WTC11 (cell line): ENCODE measurements around the gene USP47. TPM values are rescaled to one million over a fixed set of nuclear protein-coding genes. Genes with fewer than 3 reads are reported as not detected.

Experiments
- ATAC-seq: fragments of 200-7000 bp; cut with Tn5 transposase; 2 replicates; pipeline ENCODE4 v1.10.0; 2021; ENCODE audit warnings: mild to moderate bottlenecking, moderate library complexity
- CTCF ChIA-PET: fragments of 300-600 bp; sonication (Branson Sonifier 250); formaldehyde crosslinking; loops from one replicate; lab custom pipeline; 2021; ENCODE audit warnings: antibody characterized with exemption; lab: Charles Lee
- POLR2A ChIA-PET: fragments of 350-600 bp; sonication (Branson Sonifier 250); formaldehyde crosslinking; loops from one replicate; lab custom pipeline; 2021; ENCODE audit warnings: antibody characterized with exemption; lab: Charles Lee
- DNase-seq: peaks from one replicate; pipeline ENCODE4 v3.0.0; 2021; ENCODE audit warnings: low spot score
- H3K27ac Mint-ChIP-seq: 2 replicates; pipeline ENCODE4 v1.8.0; 2021; ENCODE audit warnings: mixed read lengths
- H3K27me3 Mint-ChIP-seq: 2 replicates; pipeline ENCODE4 v1.8.0; 2021; ENCODE audit warnings: low read depth, mild to moderate bottlenecking, moderate library complexity, mixed read lengths
- H3K36me3 Mint-ChIP-seq: 2 replicates; pipeline ENCODE4 v1.8.0; 2021; ENCODE audit warnings: mixed read lengths
- H3K4me1 Mint-ChIP-seq: 2 replicates; pipeline ENCODE4 v1.8.0; 2022; ENCODE audit warnings: mixed read lengths
- H3K4me3 Mint-ChIP-seq: 2 replicates; pipeline ENCODE4 v1.8.0; 2021; ENCODE audit warnings: mild to moderate bottlenecking, moderate library complexity, mixed read lengths
- H3K9me3 Mint-ChIP-seq: 2 replicates; pipeline ENCODE4 v1.8.0; 2021; ENCODE audit warnings: mixed read lengths
- CDX4 ChIP-seq: fragments of 250-450 bp; sonication (Bioruptor Pico); IDR thresholded peaks from 2 replicates; pipeline ENCODE4 v1.9.0; 2021; ENCODE audit warnings: moderate library complexity, mild to moderate bottlenecking, inconsistent platforms, borderline replicate concordance
- CREB1 ChIP-seq: sonication (generic); formaldehyde crosslinking; IDR thresholded peaks from 2 replicates; pipeline ENCODE4 v1.8.0; 2023; ENCODE audit warnings: mild to moderate bottlenecking, missing genetic modification reagents
- CREM ChIP-seq: sonication (generic); formaldehyde crosslinking; IDR thresholded peaks from 2 replicates; pipeline ENCODE4 v1.8.1; 2022; ENCODE audit warnings: mild to moderate bottlenecking, missing genetic modification reagents, moderate library complexity
- GTF2I ChIP-seq: fragments of 250-450 bp; sonication (Bioruptor Pico); conservative IDR thresholded peaks from 2 replicates; pipeline ENCODE4 v1.4.0; 2021; ENCODE audit warnings: mild to moderate bottlenecking
- JAZF1 ChIP-seq: fragments of 250-450 bp; sonication (Bioruptor Pico); IDR thresholded peaks from 2 replicates; pipeline ENCODE4 v1.9.0; 2021; ENCODE audit warnings: moderate library complexity, mild to moderate bottlenecking, inconsistent platforms
- MYBL2 ChIP-seq: sonication (generic); formaldehyde crosslinking; IDR thresholded peaks from 2 replicates; pipeline ENCODE4 v1.8.1; 2023; ENCODE audit warnings: mild to moderate bottlenecking, moderate library complexity, missing genetic modification reagents
- NFE2L1 ChIP-seq: sonication (generic); formaldehyde crosslinking; IDR thresholded peaks from 2 replicates; pipeline ENCODE4 v1.8.1; 2023; ENCODE audit warnings: missing genetic modification reagents
- NR3C1 ChIP-seq: sonication (generic); formaldehyde crosslinking; conservative IDR thresholded peaks from 2 replicates; pipeline ENCODE4 v1.8.1; 2023; ENCODE audit warnings: low read depth, mild to moderate bottlenecking, missing genetic modification reagents
- RELA ChIP-seq: sonication (generic); formaldehyde crosslinking; IDR thresholded peaks from 2 replicates; pipeline ENCODE4 v1.8.1; 2022; ENCODE audit warnings: missing genetic modification reagents, mild to moderate bottlenecking, borderline replicate concordance
- STAT6 ChIP-seq: sonication (generic); formaldehyde crosslinking; conservative IDR thresholded peaks from 2 replicates; pipeline ENCODE4 v1.8.1; 2023; ENCODE audit warnings: mild to moderate bottlenecking, low read depth, missing genetic modification reagents, moderate library complexity
- TP53 ChIP-seq: sonication (generic); formaldehyde crosslinking; IDR thresholded peaks from 2 replicates; pipeline ENCODE4 v1.8.1; 2023; ENCODE audit warnings: mild to moderate bottlenecking, missing genetic modification reagents
- USF2 ChIP-seq: sonication (generic); formaldehyde crosslinking; IDR thresholded peaks from 2 replicates; pipeline ENCODE4 v1.8.1; 2023; ENCODE audit warnings: mild to moderate bottlenecking, missing genetic modification reagents, moderate library complexity
- ZNF416 ChIP-seq: fragments of 250-450 bp; sonication (Bioruptor Pico); IDR thresholded peaks from 2 replicates; pipeline ENCODE4 v1.9.0; 2021; ENCODE audit warnings: mild to moderate bottlenecking, inconsistent platforms
- ZNF512 ChIP-seq: sonication (generic); formaldehyde crosslinking; IDR thresholded peaks from 2 replicates; pipeline ENCODE4 v1.8.1; 2022; ENCODE audit warnings: missing genetic modification reagents, borderline replicate concordance
- total RNA-seq: library from RNA; stranded (reverse); gene quantifications from 3 replicates; pipeline ENCODE4 v1.2.3, GENCODE V29; 2021
- TF ChIP-seq, protein P1 (sequence below): sonication (generic); formaldehyde crosslinking; IDR thresholded peaks from 2 replicates; pipeline ENCODE4 v1.8.1; 2022; ENCODE audit warnings: low read depth, mild to moderate bottlenecking, moderate library complexity, missing genetic modification reagents, borderline replicate concordance
- TF ChIP-seq, protein P2 (sequence below): sonication (generic); formaldehyde crosslinking; IDR thresholded peaks from 2 replicates; pipeline ENCODE4 v1.8.1; 2022; ENCODE audit warnings: mild to moderate bottlenecking, missing genetic modification reagents, moderate library complexity, borderline replicate concordance
- TF ChIP-seq, protein P3 (sequence below): sonication (generic); formaldehyde crosslinking; IDR thresholded peaks from 2 replicates; pipeline ENCODE4 v1.8.0; 2022; ENCODE audit warnings: mild to moderate bottlenecking, missing genetic modification reagents
- TF ChIP-seq, protein P4 (sequence below): fragments of 250-450 bp; sonication (Bioruptor Pico); IDR thresholded peaks from 2 replicates; pipeline ENCODE4 v2.1.2; 2022; ENCODE audit warnings: mild to moderate bottlenecking, moderate library complexity
- TF ChIP-seq, protein P5 (sequence below): sonication (generic); formaldehyde crosslinking; IDR thresholded peaks from 2 replicates; pipeline ENCODE4 v1.8.0; 2023; ENCODE audit warnings: mild to moderate bottlenecking, missing genetic modification reagents

Gene USP47
- total RNA-seq, 1 experiment from 2014 or later = 19.7 TPM

DNA sequence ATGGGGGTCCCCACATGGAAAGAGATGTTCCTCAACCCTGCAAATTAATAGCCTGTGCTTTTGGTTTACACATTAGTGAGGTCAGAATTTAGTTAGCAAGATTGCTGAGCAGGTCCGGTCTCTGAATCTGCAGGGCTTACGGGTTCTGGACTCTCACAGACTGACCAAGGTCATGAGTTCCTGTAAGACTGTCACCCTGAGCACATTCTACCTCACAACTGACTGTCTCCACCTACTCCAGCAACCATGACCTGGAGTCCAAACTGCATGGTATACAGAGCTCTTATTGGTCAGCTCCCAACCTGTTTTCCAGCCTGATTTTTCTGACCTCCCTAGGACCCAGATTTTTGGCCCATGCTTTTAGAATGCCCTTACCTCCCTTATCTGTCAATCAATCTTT, 138.4 kb downstream of the USP47 start:
- Mint-ChIP-seq H3K4me3 (no peak overlapping the region), H3K4me1 (peaks cover 22% of the 10 kb centered on the region), H3K9me3 (no peaks in the 10 kb centered on the region), H3K36me3 (peaks cover 3% of the 10 kb centered on the region; the same call in 1 of the 2 replicates), H3K27ac (no peak overlapping the region), H3K27me3 (no peaks in the 10 kb centered on the region; the same call in 1 of the 2 replicates)
- TF ChIP-seq GTF2I (CRISPR knock-in tag) = no peak
- no peak for TF ChIP-seq NFE2L1 (CRISPR knock-in tag)
- TF ChIP-seq ZNF512 = no peak
- TF ChIP-seq, protein P1, sequence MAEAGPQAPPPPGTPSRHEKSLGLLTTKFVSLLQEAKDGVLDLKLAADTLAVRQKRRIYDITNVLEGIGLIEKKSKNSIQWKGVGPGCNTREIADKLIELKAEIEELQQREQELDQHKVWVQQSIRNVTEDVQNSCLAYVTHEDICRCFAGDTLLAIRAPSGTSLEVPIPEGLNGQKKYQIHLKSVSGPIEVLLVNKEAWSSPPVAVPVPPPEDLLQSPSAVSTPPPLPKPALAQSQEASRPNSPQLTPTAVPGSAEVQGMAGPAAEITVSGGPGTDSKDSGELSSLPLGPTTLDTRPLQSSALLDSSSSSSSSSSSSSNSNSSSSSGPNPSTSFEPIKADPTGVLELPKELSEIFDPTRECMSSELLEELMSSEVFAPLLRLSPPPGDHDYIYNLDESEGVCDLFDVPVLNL = no peak
- no peak for TF ChIP-seq NR3C1
- no peak for TF ChIP-seq RELA
- TF ChIP-seq USF2 (CRISPR knock-in tag) = no peak
- no peak for TF ChIP-seq ZNF416 (CRISPR knock-in tag)
- TF ChIP-seq CREM (CRISPR knock-in tag) = no peak
- TF ChIP-seq MYBL2 (CRISPR knock-in tag) = no peak
- no peak for TF ChIP-seq JAZF1 (CRISPR knock-in tag)
- no peak for TF ChIP-seq CREB1 (CRISPR knock-in tag)
- TF ChIP-seq, protein P2, sequence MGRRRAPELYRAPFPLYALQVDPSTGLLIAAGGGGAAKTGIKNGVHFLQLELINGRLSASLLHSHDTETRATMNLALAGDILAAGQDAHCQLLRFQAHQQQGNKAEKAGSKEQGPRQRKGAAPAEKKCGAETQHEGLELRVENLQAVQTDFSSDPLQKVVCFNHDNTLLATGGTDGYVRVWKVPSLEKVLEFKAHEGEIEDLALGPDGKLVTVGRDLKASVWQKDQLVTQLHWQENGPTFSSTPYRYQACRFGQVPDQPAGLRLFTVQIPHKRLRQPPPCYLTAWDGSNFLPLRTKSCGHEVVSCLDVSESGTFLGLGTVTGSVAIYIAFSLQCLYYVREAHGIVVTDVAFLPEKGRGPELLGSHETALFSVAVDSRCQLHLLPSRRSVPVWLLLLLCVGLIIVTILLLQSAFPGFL (CRISPR knock-in tag) = no peak
- TF ChIP-seq, protein P3, sequence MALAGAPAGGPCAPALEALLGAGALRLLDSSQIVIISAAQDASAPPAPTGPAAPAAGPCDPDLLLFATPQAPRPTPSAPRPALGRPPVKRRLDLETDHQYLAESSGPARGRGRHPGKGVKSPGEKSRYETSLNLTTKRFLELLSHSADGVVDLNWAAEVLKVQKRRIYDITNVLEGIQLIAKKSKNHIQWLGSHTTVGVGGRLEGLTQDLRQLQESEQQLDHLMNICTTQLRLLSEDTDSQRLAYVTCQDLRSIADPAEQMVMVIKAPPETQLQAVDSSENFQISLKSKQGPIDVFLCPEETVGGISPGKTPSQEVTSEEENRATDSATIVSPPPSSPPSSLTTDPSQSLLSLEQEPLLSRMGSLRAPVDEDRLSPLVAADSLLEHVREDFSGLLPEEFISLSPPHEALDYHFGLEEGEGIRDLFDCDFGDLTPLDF = no peak
- POLR2A ChIA-PET = no interaction called here
- CTCF ChIA-PET = interaction anchor here (1.0 to 2.3 kb wide), 2 partner anchors 13 to 29 kb away, joined by 3 to 10 read pairs; partner anchors contain the start of gene DKK3
- DNase-seq (no peak), ATAC-seq (no peak)

DNA sequence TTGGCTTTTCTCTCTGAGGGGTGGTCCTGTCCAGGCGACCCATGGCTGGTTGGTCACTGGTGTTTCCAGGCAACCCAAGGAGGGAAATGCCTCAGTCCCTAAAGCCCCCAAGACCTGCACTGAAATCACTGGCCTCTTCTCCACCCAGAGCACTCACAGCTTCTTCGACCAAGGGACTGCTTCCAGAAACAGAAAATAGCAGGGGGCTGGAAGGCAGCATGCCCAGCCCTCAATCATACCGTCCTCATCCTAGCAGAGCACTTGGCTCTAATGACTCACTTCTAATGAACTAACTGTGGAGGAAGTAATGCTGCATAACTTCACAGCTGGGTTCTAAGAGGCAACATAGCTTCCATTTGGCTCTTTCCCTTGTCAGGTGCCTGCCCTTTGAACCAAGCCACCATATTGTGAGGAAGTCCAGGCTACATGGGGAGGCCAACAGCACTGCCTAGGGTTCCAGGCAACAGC, 139.1 kb downstream of the USP47 start:
- DNase-seq = no peak
- H3K9me3 Mint-ChIP-seq = no peaks in the 10 kb centered on the region
- no peaks in the 10 kb centered on the region; the same call in 1 of the 2 replicates for H3K27me3 Mint-ChIP-seq
- POLR2A ChIA-PET = no interaction called here
- peaks cover 3% of the 10 kb centered on the region; the same call in 1 of the 2 replicates for H3K36me3 Mint-ChIP-seq
- ATAC-seq = no peak
- H3K4me3 Mint-ChIP-seq = no peak overlapping the region
- CTCF ChIA-PET = interaction anchor here (0.7 to 2.3 kb wide), 2 partner anchors 14 to 493 kb away, joined by 3 to 10 read pairs; no protein-coding TSS in a partner anchor
- H3K27ac Mint-ChIP-seq = no peak overlapping the region
- peaks cover 20% of the 10 kb centered on the region for H3K4me1 Mint-ChIP-seq
- TF ChIP-seq JAZF1 (CRISPR knock-in tag) (no peak), CDX4 (no peak), TP53 (CRISPR knock-in tag) (no peak), STAT6 (CRISPR knock-in tag) (no peak)
- TF ChIP-seq, protein P4, sequence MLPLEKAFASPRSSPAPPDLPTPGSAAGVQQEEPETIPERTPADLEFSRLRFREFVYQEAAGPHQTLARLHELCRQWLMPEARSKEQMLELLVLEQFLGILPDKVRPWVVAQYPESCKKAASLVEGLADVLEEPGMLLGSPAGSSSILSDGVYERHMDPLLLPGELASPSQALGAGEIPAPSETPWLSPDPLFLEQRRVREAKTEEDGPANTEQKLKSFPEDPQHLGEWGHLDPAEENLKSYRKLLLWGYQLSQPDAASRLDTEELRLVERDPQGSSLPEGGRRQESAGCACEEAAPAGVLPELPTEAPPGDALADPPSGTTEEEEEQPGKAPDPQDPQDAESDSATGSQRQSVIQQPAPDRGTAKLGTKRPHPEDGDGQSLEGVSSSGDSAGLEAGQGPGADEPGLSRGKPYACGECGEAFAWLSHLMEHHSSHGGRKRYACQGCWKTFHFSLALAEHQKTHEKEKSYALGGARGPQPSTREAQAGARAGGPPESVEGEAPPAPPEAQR (CRISPR knock-in tag) = no peak
- TF ChIP-seq, protein P1 = no peak
- TF ChIP-seq, protein P5, sequence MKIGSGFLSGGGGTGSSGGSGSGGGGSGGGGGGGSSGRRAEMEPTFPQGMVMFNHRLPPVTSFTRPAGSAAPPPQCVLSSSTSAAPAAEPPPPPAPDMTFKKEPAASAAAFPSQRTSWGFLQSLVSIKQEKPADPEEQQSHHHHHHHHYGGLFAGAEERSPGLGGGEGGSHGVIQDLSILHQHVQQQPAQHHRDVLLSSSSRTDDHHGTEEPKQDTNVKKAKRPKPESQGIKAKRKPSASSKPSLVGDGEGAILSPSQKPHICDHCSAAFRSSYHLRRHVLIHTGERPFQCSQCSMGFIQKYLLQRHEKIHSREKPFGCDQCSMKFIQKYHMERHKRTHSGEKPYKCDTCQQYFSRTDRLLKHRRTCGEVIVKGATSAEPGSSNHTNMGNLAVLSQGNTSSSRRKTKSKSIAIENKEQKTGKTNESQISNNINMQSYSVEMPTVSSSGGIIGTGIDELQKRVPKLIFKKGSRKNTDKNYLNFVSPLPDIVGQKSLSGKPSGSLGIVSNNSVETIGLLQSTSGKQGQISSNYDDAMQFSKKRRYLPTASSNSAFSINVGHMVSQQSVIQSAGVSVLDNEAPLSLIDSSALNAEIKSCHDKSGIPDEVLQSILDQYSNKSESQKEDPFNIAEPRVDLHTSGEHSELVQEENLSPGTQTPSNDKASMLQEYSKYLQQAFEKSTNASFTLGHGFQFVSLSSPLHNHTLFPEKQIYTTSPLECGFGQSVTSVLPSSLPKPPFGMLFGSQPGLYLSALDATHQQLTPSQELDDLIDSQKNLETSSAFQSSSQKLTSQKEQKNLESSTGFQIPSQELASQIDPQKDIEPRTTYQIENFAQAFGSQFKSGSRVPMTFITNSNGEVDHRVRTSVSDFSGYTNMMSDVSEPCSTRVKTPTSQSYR = no peak
